SK-N-MC (cell line): ENCODE results near the gene ALG12.
"Not testable (repeated sequence)": the region's sequence is repeated elsewhere in the genome, so short reads cannot be mapped to it uniquely, and the experiment has no call there.

Source experiments
- DNase-seq: peaks from one replicate; pipeline ENCODE4 v3.0.0-alpha.2; 2011; ENCODE audit warnings: low read depth, low spot score
- H3K27ac ChIP-seq: fragments of 200-600 bp; sonication (generic); 2 replicates; pipeline ENCODE4 v1.5.1; 2016; ENCODE audit warnings: mixed run types
- H3K36me3 ChIP-seq: fragments of 200-600 bp; sonication (generic); 2 replicates; pipeline ENCODE4 v1.6.1; 2017; ENCODE audit warnings: antibody characterized with exemption, low read length, mixed read lengths; ENCODE audit not compliant: insufficient read depth
- H3K4me3 ChIP-seq: fragments of 200-600 bp; sonication (generic); 2 replicates; pipeline ENCODE4 v1.5.1; 2016
- H3K9ac ChIP-seq: fragments of 200-600 bp; sonication (generic); 2 replicates; pipeline ENCODE4 v1.8.0; 2017; ENCODE audit warnings: mixed run types, mixed read lengths; ENCODE audit not compliant: insufficient read length
- H3K9me3 ChIP-seq: fragments of 200-600 bp; sonication (generic); 2 replicates; pipeline ENCODE4 v1.6.1; 2017; ENCODE audit warnings: low read depth, mild to moderate bottlenecking, antibody characterized with exemption, low read length, moderate library complexity, mixed read lengths
- EZH2 ChIP-seq: fragments of 200-600 bp; sonication (generic); IDR thresholded peaks from one replicate; pipeline ENCODE4 v1.6.1; 2017; ENCODE audit warnings: antibody characterized with exemption
- FOXP2 ChIP-seq: optimal IDR thresholded peaks from 2 replicates; pipeline ENCODE3; 2011; ENCODE audit warnings: mild to moderate bottlenecking, moderate library complexity; ENCODE audit not compliant: insufficient read depth; ENCODE audit errors: extremely low read length, control extremely low read depth
- POLR2AphosphoS5 ChIP-seq: IDR thresholded peaks from 2 replicates; pipeline ENCODE4 v1.6.1; 2012; ENCODE audit warnings: mild to moderate bottlenecking, low read depth, low read length, borderline replicate concordance

The ALG12 gene

GRCh38 chr22:49855251-49855911 is 62.9 kb downstream of the ALG12 start:
- H3K36me3 ChIP-seq: peaks cover 14% of the 10 kb centered on the region; the same call in 1 of the 2 replicates
- H3K27ac ChIP-seq: 0 out of 2 replicates have a peak overlapping the region, but pooled peaks have one; percentile 17
- H3K4me3 ChIP-seq: peak overlapping the region; percentile 76
- no peak for DNase-seq
- H3K9ac ChIP-seq: peak overlapping the region; percentile 73
- TF ChIP-seq EZH2 (no peak), FOXP2 (no peak), POLR2AphosphoS5 (no peak)
- H3K9me3 ChIP-seq: no peaks in the 10 kb centered on the region

- peaks cover 14% of the 10 kb centered on the region; the same call in 1 of the 2 replicates for H3K36me3 ChIP-seq
- H3K27ac ChIP-seq: peak overlapping the region; percentile 0; the same call in 1 of the 2 replicates
- DNase-seq: no peak
- H3K4me3 ChIP-seq: peak overlapping the region; percentile 76
- no peaks in the 10 kb centered on the region for H3K9me3 ChIP-seq
- TF ChIP-seq EZH2 (no peak), POLR2AphosphoS5 (no peak), FOXP2 (no peak)
- peak overlapping the region; percentile 73 for H3K9ac ChIP-seq
These were observed 64.0 kb downstream of the ALG12 start for GRCh38 chr22:49853981-49854831.

DNA sequence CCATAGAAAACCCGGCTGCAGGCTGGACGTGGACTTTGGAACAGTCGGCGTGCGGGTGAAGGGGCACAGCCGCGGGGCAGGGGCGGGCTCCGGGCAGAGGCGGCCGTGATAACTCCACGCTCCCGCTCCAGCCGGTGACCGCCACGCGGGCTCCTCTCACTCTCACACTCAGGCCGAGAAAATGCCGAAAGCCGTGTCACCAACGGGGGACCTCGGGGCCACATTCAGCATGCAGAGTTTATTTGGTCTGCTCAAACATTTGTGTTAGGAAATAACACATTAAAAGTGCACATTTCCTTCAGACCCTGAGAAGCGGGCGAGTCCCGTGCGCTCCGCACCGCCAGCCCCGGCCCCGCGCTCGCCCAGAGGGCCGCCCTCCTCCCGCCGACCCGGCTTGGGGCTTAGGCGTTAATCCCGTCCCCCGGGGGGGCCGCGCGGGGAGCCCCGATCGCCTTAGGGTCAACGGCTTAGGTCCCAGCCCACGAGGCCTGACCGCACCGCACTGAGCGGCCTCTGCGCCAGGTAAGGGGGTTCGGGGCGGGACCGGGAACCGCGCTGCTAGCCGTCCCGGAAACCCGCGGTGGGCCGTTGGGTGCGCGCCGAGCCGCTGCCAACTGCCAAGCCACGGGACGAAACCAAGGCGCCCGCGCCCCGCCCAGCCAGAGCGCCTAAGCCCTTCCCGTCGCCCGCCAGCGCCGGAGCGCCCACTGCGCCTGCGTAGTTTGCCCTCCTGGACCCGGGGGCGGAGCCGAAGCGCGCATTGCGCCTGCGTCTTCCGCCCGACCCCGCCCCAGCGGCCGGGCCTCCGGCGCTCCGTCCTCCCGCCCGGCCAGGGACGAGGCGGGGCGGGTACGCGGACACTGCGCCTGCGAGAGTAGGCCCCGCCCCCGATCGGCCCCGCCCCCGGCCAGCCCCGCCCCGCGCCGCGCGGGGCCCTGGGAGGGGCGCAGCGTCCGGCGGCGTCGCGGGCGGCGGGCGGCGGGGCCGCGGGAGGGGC is 65.0 kb downstream of the ALG12 start, which contains the start of gene ZBED4:
Gene ZBED4, plus strand, starts transcription at position 947 of the 997 bp plus-strand sequence. CDS start 29,819 bp downstream, outside the sequence.
- TF ChIP-seq FOXP2: peak; percentile 69
- TF ChIP-seq POLR2AphosphoS5: peak; percentile 91
- TF ChIP-seq EZH2: no peak
- peak within 1 kb of the TSS; percentile 95 for H3K4me3 ChIP-seq
- H3K27ac ChIP-seq: peak within 1 kb of the TSS; percentile 85
- peaks cover 8% of the 10 kb centered on the region; the same call in 1 of the 2 replicates for H3K36me3 ChIP-seq
- no peaks in the 10 kb centered on the region for H3K9me3 ChIP-seq
- peak within 1 kb of the TSS; percentile 96 for H3K9ac ChIP-seq
- peak; percentile 61 for DNase-seq

- not testable (repeated sequence) for H3K36me3 ChIP-seq, H3K9ac ChIP-seq, H3K27ac ChIP-seq
These were observed 65.7 kb downstream of the ALG12 start for GRCh38 chr22:49852568-49852897.

GRCh38 chr22:49850959-49851802 is 67.1 kb downstream of the ALG12 start:
- no peak for DNase-seq
- no peaks in the 10 kb centered on the region for H3K36me3 ChIP-seq
- no peaks in the 10 kb centered on the region for H3K9me3 ChIP-seq
- H3K4me3 ChIP-seq: no peak overlapping the region
- H3K9ac ChIP-seq: no peak overlapping the region
- no peak overlapping the region for H3K27ac ChIP-seq
- TF ChIP-seq FOXP2: no peak

More at GRCh38 chr22:49852568-49852897, 65.7 kb downstream of the ALG12 start:
- H3K4me3 ChIP-seq: peak overlapping the region; percentile 95
- H3K9me3 ChIP-seq, DNase-seq: not testable (repeated sequence)
